ENCODE data around the gene CHRNG.

- TF ChIP-seq TEAD4 (IDR thresholded peaks at IDR 0.05) (no peak), YY1 (IDR thresholded peaks at IDR 0.05; ENCODE audit: low read depth) (no peak), FOXM1 (IDR thresholded peaks at IDR 0.05; ENCODE audit: borderline replicate concordance, low read depth) (no peak), RAD21 (IDR thresholded peaks at IDR 0.05; ENCODE audit: low read depth) (no peak)
- TF ChIP-seq, protein P1, sequence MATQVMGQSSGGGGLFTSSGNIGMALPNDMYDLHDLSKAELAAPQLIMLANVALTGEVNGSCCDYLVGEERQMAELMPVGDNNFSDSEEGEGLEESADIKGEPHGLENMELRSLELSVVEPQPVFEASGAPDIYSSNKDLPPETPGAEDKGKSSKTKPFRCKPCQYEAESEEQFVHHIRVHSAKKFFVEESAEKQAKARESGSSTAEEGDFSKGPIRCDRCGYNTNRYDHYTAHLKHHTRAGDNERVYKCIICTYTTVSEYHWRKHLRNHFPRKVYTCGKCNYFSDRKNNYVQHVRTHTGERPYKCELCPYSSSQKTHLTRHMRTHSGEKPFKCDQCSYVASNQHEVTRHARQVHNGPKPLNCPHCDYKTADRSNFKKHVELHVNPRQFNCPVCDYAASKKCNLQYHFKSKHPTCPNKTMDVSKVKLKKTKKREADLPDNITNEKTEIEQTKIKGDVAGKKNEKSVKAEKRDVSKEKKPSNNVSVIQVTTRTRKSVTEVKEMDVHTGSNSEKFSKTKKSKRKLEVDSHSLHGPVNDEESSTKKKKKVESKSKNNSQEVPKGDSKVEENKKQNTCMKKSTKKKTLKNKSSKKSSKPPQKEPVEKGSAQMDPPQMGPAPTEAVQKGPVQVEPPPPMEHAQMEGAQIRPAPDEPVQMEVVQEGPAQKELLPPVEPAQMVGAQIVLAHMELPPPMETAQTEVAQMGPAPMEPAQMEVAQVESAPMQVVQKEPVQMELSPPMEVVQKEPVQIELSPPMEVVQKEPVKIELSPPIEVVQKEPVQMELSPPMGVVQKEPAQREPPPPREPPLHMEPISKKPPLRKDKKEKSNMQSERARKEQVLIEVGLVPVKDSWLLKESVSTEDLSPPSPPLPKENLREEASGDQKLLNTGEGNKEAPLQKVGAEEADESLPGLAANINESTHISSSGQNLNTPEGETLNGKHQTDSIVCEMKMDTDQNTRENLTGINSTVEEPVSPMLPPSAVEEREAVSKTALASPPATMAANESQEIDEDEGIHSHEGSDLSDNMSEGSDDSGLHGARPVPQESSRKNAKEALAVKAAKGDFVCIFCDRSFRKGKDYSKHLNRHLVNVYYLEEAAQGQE (IDR thresholded peaks at IDR 0.05; ENCODE audit: low read depth) = no peak
- TF ChIP-seq, protein P2, sequence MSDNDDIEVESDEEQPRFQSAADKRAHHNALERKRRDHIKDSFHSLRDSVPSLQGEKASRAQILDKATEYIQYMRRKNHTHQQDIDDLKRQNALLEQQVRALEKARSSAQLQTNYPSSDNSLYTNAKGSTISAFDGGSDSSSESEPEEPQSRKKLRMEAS (IDR thresholded peaks at IDR 0.05) = no peak
Observed at GRCh38 chr2:232540441-232541041, 1.0 kb downstream of the CHRNG start.
